Measurements from ENCODE around the gene GNAI2.
A peak's percentile ranks its signal among the peaks of the same experiment; 100 is the strongest.
"Not testable (repeated sequence)": the region's sequence is repeated elsewhere in the genome, so short reads cannot be mapped to it uniquely, and the experiment has no call there.

Gene GNAI2

GRCh38 chr3:50272538-50272910 lies 36.5 kb downstream of the GNAI2 start:
- Histone ChIP-seq H3K4me1 (ENCODE audit: control insufficient read depth, insufficient read depth, low read length, unreplicated experiment) (peaks cover 26% of the 10 kb centered on the region), H3K27me3 (ENCODE audit: insufficient read depth, low read length) (peaks cover 18% of the 10 kb centered on the region), H3K4me3 (ENCODE audit: low read depth, low read length) (peak overlapping the region; percentile 77)
- not testable (repeated sequence) for H3K27ac ChIP-seq (ENCODE audit: low read depth, low read length); H3K36me3 ChIP-seq (ENCODE audit: insufficient read depth, low read length); H2AFZ ChIP-seq (ENCODE audit: low read length, unreplicated experiment); H3K79me2 ChIP-seq (ENCODE audit: control insufficient read depth, insufficient read depth, low read length, unreplicated experiment)

- Histone ChIP-seq H3K27ac (ENCODE audit: low read depth, low read length) (no peak overlapping the region), H3K4me3 (ENCODE audit: low read depth, low read length) (peak overlapping the region; percentile 77), H2AFZ (ENCODE audit: low read length, unreplicated experiment) (no peak overlapping the region), H3K36me3 (ENCODE audit: insufficient read depth, low read length) (no peaks in the 10 kb centered on the region), H3K79me2 (ENCODE audit: control insufficient read depth, insufficient read depth, low read length, unreplicated experiment) (no peaks in the 10 kb centered on the region), H3K27me3 (ENCODE audit: insufficient read depth, low read length) (peaks cover 18% of the 10 kb centered on the region), H3K4me1 (ENCODE audit: control insufficient read depth, insufficient read depth, low read length, unreplicated experiment) (peaks cover 26% of the 10 kb centered on the region)
These were observed 37.1 kb downstream of the GNAI2 start for GRCh38 chr3:50272911-50273688.

DNA sequence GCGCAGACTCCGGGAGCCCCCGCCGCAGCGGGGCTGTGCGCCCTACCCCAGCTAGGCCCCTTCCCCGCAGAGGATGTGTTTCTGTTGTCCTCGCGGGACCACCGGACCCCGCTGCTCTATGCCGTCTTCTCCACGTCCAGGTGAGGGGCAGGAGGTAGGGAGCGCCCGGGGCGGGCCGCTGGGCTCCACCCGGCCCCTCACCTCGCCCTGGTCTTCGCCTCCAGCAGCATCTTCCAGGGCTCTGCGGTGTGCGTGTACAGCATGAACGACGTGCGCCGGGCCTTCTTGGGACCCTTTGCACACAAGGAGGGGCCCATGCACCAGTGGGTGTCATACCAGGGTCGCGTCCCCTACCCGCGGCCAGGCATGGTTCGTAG lies 37.7 kb downstream of the GNAI2 start:
- Histone ChIP-seq H3K36me3 (ENCODE audit: insufficient read depth, low read length) (no peaks in the 10 kb centered on the region), H3K79me2 (ENCODE audit: control insufficient read depth, insufficient read depth, low read length, unreplicated experiment) (no peaks in the 10 kb centered on the region), H3K4me3 (ENCODE audit: low read depth, low read length) (no peak overlapping the region), H3K27me3 (ENCODE audit: insufficient read depth, low read length) (peaks cover 18% of the 10 kb centered on the region), H2AFZ (ENCODE audit: low read length, unreplicated experiment) (no peak overlapping the region), H3K27ac (ENCODE audit: low read depth, low read length) (no peak overlapping the region), H3K4me1 (ENCODE audit: control insufficient read depth, insufficient read depth, low read length, unreplicated experiment) (peaks cover 22% of the 10 kb centered on the region)

- no peak overlapping the region for H2AFZ ChIP-seq (ENCODE audit: low read length, unreplicated experiment)
- H3K27me3 ChIP-seq (ENCODE audit: insufficient read depth, low read length) = peaks cover 18% of the 10 kb centered on the region
- H3K27ac ChIP-seq (ENCODE audit: low read depth, low read length) = no peak overlapping the region
- peaks cover 13% of the 10 kb centered on the region for H3K4me1 ChIP-seq (ENCODE audit: control insufficient read depth, insufficient read depth, low read length, unreplicated experiment)
- no peaks in the 10 kb centered on the region for H3K36me3 ChIP-seq (ENCODE audit: insufficient read depth, low read length)
- no peaks in the 10 kb centered on the region for H3K79me2 ChIP-seq (ENCODE audit: control insufficient read depth, insufficient read depth, low read length, unreplicated experiment)
- no peak overlapping the region for H3K4me3 ChIP-seq (ENCODE audit: low read depth, low read length)
These were observed 38.5 kb downstream of the GNAI2 start for GRCh38 chr3:50274371-50275104.

GRCh38 chr3:50275141-50275995 lies 39.4 kb downstream of the GNAI2 start:
- no peaks in the 10 kb centered on the region for H3K36me3 ChIP-seq (ENCODE audit: insufficient read depth, low read length)
- no peaks in the 10 kb centered on the region for H3K79me2 ChIP-seq (ENCODE audit: control insufficient read depth, insufficient read depth, low read length, unreplicated experiment)
- H3K4me1 ChIP-seq (ENCODE audit: control insufficient read depth, insufficient read depth, low read length, unreplicated experiment) = peaks cover 5% of the 10 kb centered on the region
- H3K4me3 ChIP-seq (ENCODE audit: low read depth, low read length) = no peak overlapping the region
- no peak overlapping the region for H2AFZ ChIP-seq (ENCODE audit: low read length, unreplicated experiment)
- H3K27ac ChIP-seq (ENCODE audit: low read depth, low read length) = no peak overlapping the region
- peaks cover 18% of the 10 kb centered on the region for H3K27me3 ChIP-seq (ENCODE audit: insufficient read depth, low read length)

- no peak overlapping the region for H3K27ac ChIP-seq (ENCODE audit: low read depth, low read length)
- H3K4me3 ChIP-seq (ENCODE audit: low read depth, low read length) = no peak overlapping the region
- no peaks in the 10 kb centered on the region for H3K79me2 ChIP-seq (ENCODE audit: control insufficient read depth, insufficient read depth, low read length, unreplicated experiment)
- H3K4me1 ChIP-seq (ENCODE audit: control insufficient read depth, insufficient read depth, low read length, unreplicated experiment) = no peaks in the 10 kb centered on the region
- H3K27me3 ChIP-seq (ENCODE audit: insufficient read depth, low read length) = peaks cover 18% of the 10 kb centered on the region
- no peak overlapping the region for H2AFZ ChIP-seq (ENCODE audit: low read length, unreplicated experiment)
- no peaks in the 10 kb centered on the region for H3K36me3 ChIP-seq (ENCODE audit: insufficient read depth, low read length)
These were observed 40.2 kb downstream of the GNAI2 start for GRCh38 chr3:50275996-50276761.

DNA sequence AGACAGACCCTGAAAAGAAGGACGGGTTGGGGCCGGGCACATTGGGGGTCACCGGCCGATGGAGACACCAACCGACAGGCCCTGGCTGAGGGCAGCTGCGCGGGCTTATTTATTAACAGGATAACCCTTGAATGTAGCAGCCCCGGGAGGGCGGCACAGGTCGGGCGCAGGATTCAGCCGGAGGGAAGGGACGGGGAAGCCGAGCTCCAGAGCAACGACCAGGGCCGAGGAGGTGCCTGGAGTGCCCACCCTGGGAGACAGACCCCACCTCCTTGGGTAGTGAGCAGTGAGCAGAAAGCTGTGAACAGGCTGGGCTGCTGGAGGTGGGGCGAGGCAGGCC lies 40.7 kb downstream of the GNAI2 start:
- Histone ChIP-seq H3K27ac (ENCODE audit: low read depth, low read length) (no peak overlapping the region), H3K27me3 (ENCODE audit: insufficient read depth, low read length) (peaks cover 18% of the 10 kb centered on the region), H3K4me3 (ENCODE audit: low read depth, low read length) (no peak overlapping the region), H3K4me1 (ENCODE audit: control insufficient read depth, insufficient read depth, low read length, unreplicated experiment) (no peaks in the 10 kb centered on the region), H2AFZ (ENCODE audit: low read length, unreplicated experiment) (no peak overlapping the region), H3K36me3 (ENCODE audit: insufficient read depth, low read length) (no peaks in the 10 kb centered on the region), H3K79me2 (ENCODE audit: control insufficient read depth, insufficient read depth, low read length, unreplicated experiment) (no peaks in the 10 kb centered on the region)

DNA sequence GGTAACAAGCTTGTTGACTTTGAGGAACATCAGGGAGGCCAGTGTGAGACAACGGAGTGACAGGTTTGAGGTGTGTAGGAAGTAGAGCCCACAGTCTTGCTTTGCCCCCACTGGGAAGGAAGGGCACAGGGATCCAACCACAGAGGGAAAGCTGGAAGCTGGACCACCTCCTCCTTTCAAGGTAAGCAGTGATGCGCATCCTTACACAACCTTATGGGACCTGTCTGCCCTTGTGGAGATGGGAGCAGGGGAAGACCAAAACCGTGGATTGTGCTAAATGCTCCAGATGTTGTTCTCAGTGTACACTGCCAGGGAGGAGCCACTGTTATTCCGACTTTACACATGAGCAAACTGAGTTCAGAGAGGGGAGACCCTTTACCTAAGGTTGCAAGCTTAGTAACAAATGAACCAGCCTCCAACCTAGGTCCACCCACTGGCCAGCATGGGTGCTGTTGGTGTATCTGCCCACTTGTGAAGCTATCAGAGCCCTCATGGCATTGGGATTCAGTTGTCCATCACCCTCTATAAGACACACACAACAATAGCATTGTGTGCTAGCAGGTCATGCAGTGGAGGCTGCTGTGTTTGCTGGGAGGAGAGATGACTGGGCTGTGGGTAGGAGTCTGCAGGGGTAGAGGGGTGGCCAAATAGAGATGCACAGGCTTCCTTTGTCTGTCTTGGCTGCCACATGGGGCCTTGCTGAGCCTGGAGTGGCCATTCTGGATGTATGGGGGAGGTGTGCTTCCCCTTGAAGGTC lies 42.3 kb downstream of the GNAI2 start:
- no peaks in the 10 kb centered on the region for H3K79me2 ChIP-seq (ENCODE audit: control insufficient read depth, insufficient read depth, low read length, unreplicated experiment)
- no peak overlapping the region for H2AFZ ChIP-seq (ENCODE audit: low read length, unreplicated experiment)
- no peaks in the 10 kb centered on the region for H3K36me3 ChIP-seq (ENCODE audit: insufficient read depth, low read length)
- no peak overlapping the region for H3K27ac ChIP-seq (ENCODE audit: low read depth, low read length)
- peaks cover 17% of the 10 kb centered on the region for H3K27me3 ChIP-seq (ENCODE audit: insufficient read depth, low read length)
- no peaks in the 10 kb centered on the region for H3K4me1 ChIP-seq (ENCODE audit: control insufficient read depth, insufficient read depth, low read length, unreplicated experiment)
- H3K4me3 ChIP-seq (ENCODE audit: low read depth, low read length) = no peak overlapping the region

DNA sequence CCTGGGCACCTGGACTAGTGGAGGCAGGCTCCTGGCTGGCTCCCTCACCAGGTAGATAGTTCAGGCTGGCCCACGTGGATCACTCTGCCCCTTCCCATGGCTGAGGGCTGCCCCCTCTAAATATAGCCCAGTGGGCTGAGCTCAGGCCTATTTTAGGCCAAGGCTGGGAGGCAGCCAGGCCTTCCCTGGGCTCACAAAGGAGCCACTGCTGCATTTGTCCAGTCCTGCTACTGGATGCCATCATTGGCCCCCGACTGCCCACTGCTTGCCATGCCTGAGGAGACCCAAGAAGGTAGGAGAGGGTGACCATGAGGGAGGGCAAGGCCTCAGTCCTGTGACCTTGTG lies 42.8 kb downstream of the GNAI2 start, which contains the start of gene LSMEM2:
Gene LSMEM2, plus strand, starts transcription at position 208 of the 345 bp plus-strand sequence. Its CDS starts 27 bp downstream, at position 235.
- no peaks in the 10 kb centered on the region for H3K4me1 ChIP-seq (ENCODE audit: control insufficient read depth, insufficient read depth, low read length, unreplicated experiment)
- H2AFZ ChIP-seq (ENCODE audit: low read length, unreplicated experiment) = no peak within 1 kb of the TSS
- no peaks in the 10 kb centered on the region for H3K79me2 ChIP-seq (ENCODE audit: control insufficient read depth, insufficient read depth, low read length, unreplicated experiment)
- H3K36me3 ChIP-seq (ENCODE audit: insufficient read depth, low read length) = no peaks in the 10 kb centered on the region
- H3K4me3 ChIP-seq (ENCODE audit: low read depth, low read length) = no peak within 1 kb of the TSS
- H3K27me3 ChIP-seq (ENCODE audit: insufficient read depth, low read length) = peaks cover 12% of the 10 kb centered on the region
- no peak within 1 kb of the TSS for H3K27ac ChIP-seq (ENCODE audit: low read depth, low read length)

All from ACC112 (cell line).